HepG2 (cell line): ENCODE data around the gene ANO3. TPM values are rescaled to one million over a fixed set of nuclear protein-coding genes. Genes with fewer than 3 reads are reported as not detected.

Experiments
- ATAC-seq: fragments of 200-7000 bp; cut with Tn5 transposase; 3 replicates; pipeline ENCODE4 v1.9.1; 2020; ENCODE audit warnings: mild to moderate bottlenecking, moderate library complexity
- BruUV-seq: library from RNA; stranded (reverse); fragments of 400-500 nt; replicated peaks from 2 replicates; lab custom pipeline; 2021; lab: Mats Ljungman, UMichigan
- CTCF ChIA-PET: fragments of 300-600 bp; formaldehyde crosslinking; extraction: SDS; loops from one replicate; lab custom pipeline; 2021; ENCODE audit warnings: low total read pairs, inconsistent platforms, low intra/inter-chr PET ratio; lab: Yijun Ruan, JAX
- POLR2A ChIA-PET: fragments of 350-600 bp; sonication (Branson Sonifier 250); formaldehyde crosslinking; loops from one replicate; lab custom pipeline; 2020; ENCODE audit warnings: antibody characterized with exemption, inconsistent platforms; lab: Yijun Ruan, JAX
- DNase-seq: peaks from one replicate; pipeline ENCODE4 v3.0.0-alpha.2; 2015; ENCODE audit warnings: low spot score
- FAIRE-seq: peaks from 3 replicates; lab custom pipeline; 2011; peaks lifted over from hg19 to GRCh38; lab: Jason Lieb, UNC
- H2AFZ ChIP-seq: one replicate; pipeline ENCODE4 v1.6.1; 2011; ENCODE audit warnings: low read length, inconsistent platforms
- H3K27ac ChIP-seq: fragments of 300-600 bp; 3 replicates; pipeline ENCODE4 v1.8.0; 2011; ENCODE audit warnings: mixed run types, mild to moderate bottlenecking, mixed read lengths, low read length, inconsistent platforms; ENCODE audit not compliant: insufficient read depth; ENCODE audit errors: extremely low read length
- H3K27me3 ChIP-seq, 2 experiments: fragments of 200-600 bp in 1 of 2; 2 replicates in 1 of 2; 3 replicates in 1 of 2; pipeline versions ENCODE4 v1.6.0 to v1.8.0; 2011; ENCODE audit warnings: low read length in 2 of 2, mild to moderate bottlenecking in 2 of 2, moderate library complexity in 2 of 2, inconsistent platforms in 1 of 2; ENCODE audit not compliant: insufficient read depth in 2 of 2, control insufficient read depth in 1 of 2
- H3K36me3 ChIP-seq, 2 experiments: fragments of 200-600 bp in 1 of 2; replicated peaks in 1 of 2; 2 replicates in 1 of 2; 3 replicates in 1 of 2; pipeline versions ENCODE4 v1.5.1 to v1.8.0; 2011; ENCODE audit warnings: low read length in 2 of 2, inconsistent platforms in 1 of 2; ENCODE audit not compliant: insufficient read depth in 2 of 2, control insufficient read depth in 1 of 2
- H3K4me1 ChIP-seq: 2 replicates; pipeline ENCODE4 v1.5.1; 2012; ENCODE audit warnings: low read length, inconsistent platforms; ENCODE audit not compliant: insufficient read depth
- H3K4me2 ChIP-seq: 2 replicates; pipeline ENCODE4 v1.6.0; 2011; ENCODE audit warnings: low read depth, low read length, inconsistent platforms
- H3K4me3 ChIP-seq, 3 experiments: fragments of 200-600 bp in 1 of 3; sonication (generic), shearing (Covaris generic) in 1 of 3; replicated peaks in 1 of 3; 2 replicates each; pipeline ENCODE4 v1.5.1; 2011 to 2016; ENCODE audit warnings: low read length in 3 of 3, inconsistent platforms in 2 of 3, low read depth in 2 of 3, mild to moderate bottlenecking in 2 of 3, control low read depth in 1 of 3, mixed read lengths in 1 of 3; ENCODE audit not compliant: insufficient read depth in 1 of 3
- H3K79me2 ChIP-seq: one replicate; pipeline ENCODE4 v1.6.1; 2011; ENCODE audit warnings: low read length, inconsistent platforms; ENCODE audit not compliant: insufficient read depth
- H3K9ac ChIP-seq: 2 replicates; pipeline ENCODE4 v1.6.0; 2011; ENCODE audit warnings: mild to moderate bottlenecking, low read depth, low read length, inconsistent platforms; ENCODE audit not compliant: insufficient read depth
- H3K9me3 ChIP-seq: 2 replicates; pipeline ENCODE4 v1.5.1; 2012; ENCODE audit warnings: mild to moderate bottlenecking, low read length
- H4K20me1 ChIP-seq: 2 replicates; pipeline ENCODE4 v1.6.0; 2011; ENCODE audit warnings: inconsistent platforms, mild to moderate bottlenecking, low read length, moderate library complexity; ENCODE audit not compliant: insufficient read depth
- JARID2 ChIP-seq: sonication (generic); formaldehyde crosslinking; IDR thresholded peaks from 2 replicates; pipeline ENCODE4 v1.8.1; 2023; ENCODE audit warnings: missing genetic modification reagents, inconsistent platforms; ENCODE audit not compliant: insufficient replicate concordance
- NFKBIZ ChIP-seq: IDR thresholded peaks from 2 replicates; pipeline ENCODE4 v1.6.1; 2018; ENCODE audit warnings: missing genetic modification reagents, missing compliant biosample characterization
- TBX3 ChIP-seq: fragments of 450-650 bp; IDR thresholded peaks from 2 replicates; pipeline ENCODE4 v1.6.1; 2017; ENCODE audit warnings: antibody characterized with exemption, mild to moderate bottlenecking, inconsistent platforms, borderline replicate concordance
- ZNF143 ChIP-seq: sonication (generic); formaldehyde crosslinking; IDR thresholded peaks from 2 replicates; pipeline ENCODE4 v1.4.0; 2020; ENCODE audit warnings: missing genetic modification reagents
- ZNF296 ChIP-seq: sonication (generic); formaldehyde crosslinking; conservative IDR thresholded peaks from 2 replicates; pipeline ENCODE4 v1.5.0; 2020; ENCODE audit warnings: mild to moderate bottlenecking, missing genetic modification reagents
- ZNF33A ChIP-seq: sonication (generic); formaldehyde crosslinking; IDR thresholded peaks from 2 replicates; pipeline ENCODE4 v1.5.1; 2020; ENCODE audit warnings: missing genetic modification reagents, mild to moderate bottlenecking, moderate library complexity, borderline replicate concordance
- ZNF549 ChIP-seq: sonication (generic); formaldehyde crosslinking; IDR thresholded peaks from 2 replicates; pipeline ENCODE4 v1.5.0; 2020; ENCODE audit warnings: missing genetic modification reagents
- ZNF652 ChIP-seq: IDR thresholded peaks from 2 replicates; pipeline ENCODE4 v1.6.1; 2016; ENCODE audit warnings: low read depth, borderline replicate concordance
- ZNF83 ChIP-seq: sonication (generic); formaldehyde crosslinking; IDR thresholded peaks from 2 replicates; pipeline ENCODE4 v1.4.0; 2020; ENCODE audit warnings: missing genetic modification reagents, mild to moderate bottlenecking, borderline replicate concordance
- ZSCAN9 ChIP-seq: IDR thresholded peaks from 2 replicates; pipeline ENCODE4 v1.6.1; 2016; ENCODE audit warnings: borderline replicate concordance
- WGBS: methylation state at CpG from one replicate; pipeline ENCODE4 v1.1.6; 2017; ENCODE audit warnings: low lambda C conversion rate; 5-methylcytosine and 5-hydroxymethylcytosine counted together
- in situ Hi-C: cut with HindIII; loops from 2 replicates; pipeline ENCODE4 v1.10.0; 2017; ENCODE audit warnings: low pct_unique_long_range_greater_than_20kb; ENCODE audit not compliant: extremely low pct_ligation_motif_present
- intact Hi-C: fragments of 100-400 bp; cut with micrococcal nuclease; formaldehyde crosslinking; loops from one replicate; pipeline ENCODE4 v1.10.0; 2022; ENCODE audit not compliant: unreplicated experiment
- polyA plus RNA-seq, 8 experiments: library from polyadenylated mRNA; depleted of rRNA in 3 of 8; stranded (reverse) in 7 of 8; unstranded in 1 of 8; fragments of >200 nt; fragmentation: Illumina TruSeq in 4 of 8; extraction: Trizol in 4 of 8; gene quantifications; 2 replicates each; pipeline versions ENCODE4 v1.2.1 to v1.2.3, GENCODE V29; 2011 to 2016; ENCODE audit warnings: low read depth in 4 of 8, missing spikeins in 1 of 8, mixed read lengths in 1 of 8; ENCODE audit not compliant: insufficient read depth in 1 of 8
- total RNA-seq, 5 experiments: library from RNA; depleted of rRNA; stranded (reverse); fragments of >200 nt; fragmentation: Illumina TruSeq; extraction: Trizol; gene quantifications; 2 replicates each; pipeline ENCODE4 v1.2.3, GENCODE V29; 2016; ENCODE audit warnings: low read depth in 1 of 5
- TF ChIP-seq, protein P1 (sequence below): sonication (generic); formaldehyde crosslinking; conservative IDR thresholded peaks from 2 replicates; pipeline ENCODE4 v1.8.0; 2022; ENCODE audit warnings: missing genetic modification reagents

Gene ANO3
- total and polyA plus RNA-seq, 2 of the 13 experiments (the other 11 are each of a cell fraction or from before 2014, with no cell fraction given): 0.17 to 0.44 TPM

DNA sequence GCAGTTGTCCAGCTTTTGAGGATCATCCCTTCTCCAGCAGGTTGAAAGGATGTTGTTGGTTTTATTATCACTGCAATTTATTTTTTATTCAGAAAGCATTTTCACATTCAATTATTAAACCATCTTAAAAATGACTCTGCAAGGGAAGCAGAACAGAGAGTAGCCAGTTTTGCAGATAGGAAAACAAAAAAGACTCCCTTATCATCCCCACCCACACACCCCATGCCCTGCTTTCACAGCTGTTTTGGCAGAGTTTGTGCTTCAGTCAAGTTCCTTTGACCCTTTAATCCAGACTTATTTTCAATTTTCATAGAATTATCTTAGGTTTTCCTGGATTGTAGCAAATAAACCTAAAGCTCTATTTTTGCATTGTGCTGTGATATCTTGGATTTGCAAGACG, 195.8 kb downstream of the ANO3 start:
- in situ Hi-C loops: no loop called here
- TF ChIP-seq NFKBIZ (CRISPR knock-in tag) (no peak), TBX3 (no peak), ZSCAN9 (CRISPR knock-in tag) (no peak), ZNF143 (CRISPR knock-in tag) (no peak), ZNF296 (no peak), JARID2 (no peak), ZNF549 (CRISPR knock-in tag) (no peak), ZNF83 (CRISPR knock-in tag) (no peak), ZNF33A (CRISPR knock-in tag) (no peak), ZNF652 (no peak)
- TF ChIP-seq, protein P1, sequence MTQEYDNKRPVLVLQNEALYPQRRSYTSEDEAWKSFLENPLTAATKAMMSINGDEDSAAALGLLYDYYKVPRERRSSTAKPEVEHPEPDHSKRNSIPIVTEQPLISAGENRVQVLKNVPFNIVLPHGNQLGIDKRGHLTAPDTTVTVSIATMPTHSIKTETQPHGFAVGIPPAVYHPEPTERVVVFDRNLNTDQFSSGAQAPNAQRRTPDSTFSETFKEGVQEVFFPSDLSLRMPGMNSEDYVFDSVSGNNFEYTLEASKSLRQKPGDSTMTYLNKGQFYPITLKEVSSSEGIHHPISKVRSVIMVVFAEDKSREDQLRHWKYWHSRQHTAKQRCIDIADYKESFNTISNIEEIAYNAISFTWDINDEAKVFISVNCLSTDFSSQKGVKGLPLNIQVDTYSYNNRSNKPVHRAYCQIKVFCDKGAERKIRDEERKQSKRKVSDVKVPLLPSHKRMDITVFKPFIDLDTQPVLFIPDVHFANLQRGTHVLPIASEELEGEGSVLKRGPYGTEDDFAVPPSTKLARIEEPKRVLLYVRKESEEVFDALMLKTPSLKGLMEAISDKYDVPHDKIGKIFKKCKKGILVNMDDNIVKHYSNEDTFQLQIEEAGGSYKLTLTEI: no peak

More for the DNA sequence above, 195.8 kb downstream of the ANO3 start:
- 4% methylated on average over 1 of the region's 1 CpG for WGBS
- intact Hi-C loops: loop anchor here (10.0 kb wide), 1 partner anchor 627 kb away; no protein-coding TSS in a partner anchor
- POLR2A ChIA-PET: no interaction called here
- Histone ChIP-seq H3K9ac (no peak overlapping the region), H3K4me2 (no peak overlapping the region), H3K36me3 (no peaks in the 10 kb centered on the region), H2AFZ (no peak overlapping the region), H3K4me3 (no peak overlapping the region), H3K27ac (no peak overlapping the region), H4K20me1 (no peaks in the 10 kb centered on the region), H3K4me1 (no peaks in the 10 kb centered on the region), H3K79me2 (no peaks in the 10 kb centered on the region), H3K27me3 (no peaks in the 10 kb centered on the region), H3K9me3 (no peaks in the 10 kb centered on the region)
- BruUV-seq: no TSS peak
- FAIRE-seq: no peak
- CTCF ChIA-PET: no interaction called here
- ATAC-seq: no peak
- no peak for DNase-seq
